ENCODE results near the gene KLF7. TPM values are rescaled to one million over a fixed set of nuclear protein-coding genes. Genes with fewer than 3 reads are reported as not detected.

Gene KLF7
- total and polyA plus RNA-seq, 9 of the 15 experiments (the other 6 are each of a cell fraction or from before 2014, with no cell fraction given) = 0.04 to 0.54 (median 0.07) TPM

DNA sequence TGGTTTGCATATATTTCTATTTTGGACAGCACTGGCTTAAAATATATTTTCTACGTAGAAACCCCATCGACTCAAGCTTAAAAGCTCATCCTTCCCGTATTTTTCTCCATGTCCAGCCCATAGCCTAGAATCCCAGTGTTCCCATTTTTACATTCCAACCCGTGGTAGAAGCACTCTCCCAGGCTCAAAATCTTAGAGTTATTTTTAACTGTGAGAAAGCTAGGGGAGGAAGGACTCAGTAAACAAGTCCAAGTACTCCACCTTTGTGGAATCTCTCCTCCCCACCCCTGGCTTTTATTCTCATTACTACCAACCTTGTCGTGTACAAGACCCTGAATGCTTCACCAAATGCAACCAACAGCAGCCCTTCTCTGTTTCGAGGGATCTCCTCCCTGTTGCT is 69.8 kb downstream of the KLF7 start (continued):
- TF ChIP-seq ZNF318 (IDR thresholded peaks at IDR 0.05; ENCODE audit: borderline replicate concordance in 1 of 2, low read depth in 1 of 2) = no peak
- no peak for TF ChIP-seq PYGO2 (tag; IDR thresholded peaks at IDR 0.05)
- TF ChIP-seq, protein P1, sequence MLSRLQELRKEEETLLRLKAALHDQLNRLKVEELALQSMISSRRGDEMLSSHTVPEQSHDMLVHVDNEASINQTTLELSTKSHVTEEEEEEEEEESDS (CRISPR knock-in tag; IDR thresholded peaks at IDR 0.05) = no peak
- TF ChIP-seq TGIF2 (CRISPR knock-in tag; IDR thresholded peaks at IDR 0.05) = no peak
- TF ChIP-seq ZNF407 (IDR thresholded peaks at IDR 0.05; ENCODE audit: low read depth) = no peak
- no peak for TF ChIP-seq ZNF592 (IDR thresholded peaks at IDR 0.05)
